Heart right ventricle (tissue), 16 donors: ENCODE results near the gene CCDC137. TPM values are rescaled to one million over a fixed set of nuclear protein-coding genes. Genes with fewer than 3 reads are reported as not detected.
"Not testable (repeated sequence)": the region's sequence is repeated elsewhere in the genome, so short reads cannot be mapped to it uniquely, and the experiment has no call there.

Experiments used
- ATAC-seq, 8 donors: fragments of 200-7000 bp; cut with Tn5 transposase; one replicate each; pipeline ENCODE4 v1.9.1; 2020; ENCODE audit warnings: mild to moderate bottlenecking in 8 of 8, moderate library complexity in 8 of 8, moderate number of reproducible peaks in 1 of 8
- DNase-seq, 2 donors: peaks; one replicate each; pipeline ENCODE4 v3.0.0-alpha.2; 2020
- H3K27ac ChIP-seq, 10 donors: fragments of 200-600 bp; sonication (generic) in 2 of 10; one replicate each; pipeline versions ENCODE4 v1.5.0 to v1.8.0; 2020 to 2022; ENCODE audit warnings: mild to moderate bottlenecking in 3 of 10
- H3K27me3 ChIP-seq, 7 donors: fragments of 200-600 bp; one replicate each; pipeline ENCODE4 v1.8.0; 2021 to 2022; ENCODE audit warnings: mild to moderate bottlenecking in 2 of 7
- H3K36me3 ChIP-seq, 9 donors: fragments of 200-600 bp; sonication (generic) in 1 of 9; one replicate each; pipeline versions ENCODE4 v1.5.0 to v1.8.0; 2020 to 2022; ENCODE audit warnings: mild to moderate bottlenecking in 2 of 9
- H3K4me1 ChIP-seq, 9 donors: fragments of 200-600 bp; sonication (generic) in 1 of 9; one replicate each; pipeline versions ENCODE4 v1.5.0 to v1.8.0; 2020 to 2022; ENCODE audit warnings: mild to moderate bottlenecking in 4 of 9
- H3K4me3 ChIP-seq, 10 donors: fragments of 200-600 bp; sonication (generic) in 2 of 10; one replicate each; pipeline versions ENCODE4 v1.5.0 to v1.8.0; 2020 to 2022; ENCODE audit warnings: mild to moderate bottlenecking in 7 of 10, moderate library complexity in 2 of 10
- H3K9me3 ChIP-seq, 11 donors: fragments of 200-600 bp in 10 of 11; sonication (generic) in 2 of 11; one replicate each; pipeline versions ENCODE4 v1.5.0 to v1.8.0; 2013 to 2022; ENCODE audit warnings: mild to moderate bottlenecking in 2 of 11, control low read depth in 1 of 11, moderate library complexity in 1 of 11
- CTCF ChIP-seq, 9 donors: fragments of 200-600 bp; sonication (generic) in 2 of 9; IDR thresholded peaks; one replicate each; pipeline versions ENCODE4 v1.5.0 to v1.8.0; 2021 to 2022; ENCODE audit warnings: antibody characterized with exemption in 9 of 9, mild to moderate bottlenecking in 5 of 9, moderate library complexity in 1 of 9
- WGBS, 2 donors: extraction: QIAGEN DNeasy Blood & Tissue Kit; methylation state at CpG; one replicate each; pipeline ENCODE4 v1.1.7; 2013; ENCODE audit warnings: inconsistent platforms in 1 of 2; 5-methylcytosine and 5-hydroxymethylcytosine counted together
- intact Hi-C, 10 donors: fragments of 100-400 bp; cut with DNase I; formaldehyde crosslinking; loops; one replicate each; pipeline versions ENCODE4 v1.11.1 to v1.14.2; 2022
- polyA plus RNA-seq, 2 donors: library from polyadenylated mRNA; stranded (reverse); fragments of 200-250 nt; gene quantifications; one replicate each; pipeline ENCODE4 v1.2.3, GENCODE V29; 2013
- total RNA-seq, 10 donors: library from RNA; stranded (reverse); fragmentation: NEBNext Ultra II Directional in 3 of 10; extraction: Animal tissue kit (Norgen Biotek cat#: 25700) in 3 of 10; gene quantifications; one replicate each; pipeline versions ENCODE4 v1.2.1 to v1.2.4, GENCODE V29; 2021 to 2023
- donor health status: Arrhythmogenic right ventricular cardiomyopathy.
- donor health status: ischemic (EF 13 %, LVEDD 7.1; RV severe dilation, severe dysfunction).
- donor health status: healthy with polysubstance abuse.
- donor health status: DM: no; HTN: yes; CAD: no.
- donor health status: DM: no; HTN: no; CAD: no.
- donor health status: ischemic (EF 25% LVEDD 6.9; RV normal size, moderate dysfunction).
- donor health status: ischemic (EF 25% LVEDD 5.7; RV mildly dilated, moderate dysfunction).
- donor health status: healthy.
- donor health status: DM: yes; HTN: yes; CAD: no.
- donor health status: Ischemic cardiomyopathy.
- donor health status: ischemic (EF 35%, LVEDD 5.7; RV mildly dilated, moderate dysfunction).
- donor health status: nonischemic (EF 11% LVEDD 7.7; RV severe dilation, severe dysfunction).
- donor health status: DM: yes; HTN: yes; CAD: no.
- donor health status: PGD.
- donor health status: ischemic (EF 29% LVEDD 5.4; RV normal size, mild dysfunction).
- donor health status: nonischemic (EF 23%, LVEDD 6.1; RV moderate dilation, normal function).

Gene CCDC137
- total and polyA plus RNA-seq, 12 donors: 3.4 to 14.4 (median 5.5) TPM

- DNase-seq (no peak), ATAC-seq (peak in 2 of 8 donors; percentile 4 to 12)
- no peak for TF ChIP-seq CTCF (IDR thresholded peaks at IDR 0.05)
- 84 to 85% methylated on average over 18 of the region's 18 CpGs for WGBS, 2 donors
- Histone ChIP-seq H3K27me3 (no peaks in the 10 kb centered on the region), H3K4me1 (peaks cover 0 to 15% (median 10%) of the 10 kb centered on the region in 9 donors), H3K9me3 (no peaks in the 10 kb centered on the region), H3K4me3 (no peak overlapping the region), H3K36me3 (peaks cover 0 to 74% (median 6%) of the 10 kb centered on the region in 9 donors), H3K27ac (no peak overlapping the region)
- intact Hi-C loops: no loop called here
Measured at GRCh38 chr17:81672504-81672903, 6.0 kb downstream of the CCDC137 start.

GRCh38 chr17:81672954-81673353, 6.4 kb downstream of the CCDC137 start:
- Histone ChIP-seq H3K9me3 (no peaks in the 10 kb centered on the region), H3K4me1 (peaks cover 0 to 10% (median 6%) of the 10 kb centered on the region in 9 donors), H3K27ac (no peak overlapping the region), H3K36me3 (peaks cover 0 to 73% (median 6%) of the 10 kb centered on the region in 9 donors), H3K4me3 (no peak overlapping the region), H3K27me3 (no peaks in the 10 kb centered on the region)
- intact Hi-C loops: no loop called here
- no peak for TF ChIP-seq CTCF (IDR thresholded peaks at IDR 0.05)
- DNase-seq (no peak), ATAC-seq (peak in 1 of 8 donors; percentile 6)
- 91 to 96% methylated on average over 16 of the region's 16 CpGs for WGBS, 2 donors

GRCh38 chr17:81673561-81674258, 7.2 kb downstream of the CCDC137 start:
- intact Hi-C loops: no loop called here
- no peaks in the 10 kb centered on the region for H3K9me3 ChIP-seq
- H3K27ac ChIP-seq: no peak overlapping the region
- no peak for TF ChIP-seq CTCF (IDR thresholded peaks at IDR 0.05)
- WGBS, 2 donors: 83 to 84% methylated on average over 18 of the region's 18 CpGs
- no peak for ATAC-seq
- no peaks in the 10 kb centered on the region for H3K27me3 ChIP-seq
- peaks cover 0 to 66% (median 6%) of the 10 kb centered on the region in 9 donors for H3K36me3 ChIP-seq
- peaks cover 0 to 7% (median 3%) of the 10 kb centered on the region in 9 donors for H3K4me1 ChIP-seq
- no peak overlapping the region for H3K4me3 ChIP-seq
- DNase-seq: no peak

GRCh38 chr17:81675515-81676221, 9.1 kb downstream of the CCDC137 start:
- Histone ChIP-seq H3K36me3 (peaks cover 0 to 53% (median 6%) of the 10 kb centered on the region in 9 donors), H3K4me1 (peaks cover 0 to 14% (median 5%) of the 10 kb centered on the region in 9 donors)
- intact Hi-C loops, H3K27me3 ChIP-seq, ATAC-seq, H3K9me3 ChIP-seq, H3K27ac ChIP-seq, H3K4me3 ChIP-seq, DNase-seq: not testable (repeated sequence)
- TF ChIP-seq CTCF (IDR thresholded peaks at IDR 0.05): peak; percentile 42 to 71 (median 63)
- 39 to 42% methylated on average over 18 of the region's 18 CpGs for WGBS, 2 donors
